ENCODE results near the gene LYST. TPM values are rescaled to one million over a fixed set of nuclear protein-coding genes. Genes with fewer than 3 reads are reported as not detected.
A peak's percentile ranks its signal among the peaks of the same experiment; 100 is the strongest.
"Not testable (repeated sequence)": the region's sequence is repeated elsewhere in the genome, so short reads cannot be mapped to it uniquely, and the experiment has no call there.

Gene LYST
- total RNA-seq, 4 donors from 2014 or later, result 12.3 to 36.6 (median 21.0) TPM

DNA sequence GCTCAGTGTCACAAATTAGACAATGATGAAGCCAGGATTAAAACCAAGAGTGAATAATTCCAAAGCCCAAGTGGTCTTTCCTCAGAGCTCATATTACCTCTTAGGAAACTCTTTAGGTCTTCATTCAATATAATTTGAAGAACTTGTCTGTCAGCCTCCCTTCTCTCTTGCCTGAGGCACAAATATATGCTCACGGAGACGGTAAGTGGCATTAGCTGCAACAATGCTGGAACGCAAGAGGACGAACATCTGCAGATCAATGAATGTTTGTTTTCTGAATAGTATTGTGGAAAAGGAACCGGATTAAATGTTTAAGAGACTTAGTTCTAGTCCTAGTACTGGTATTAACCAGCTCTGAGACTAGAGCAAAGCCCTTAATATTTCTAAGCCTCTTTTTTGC lies 39.7 kb upstream of the LYST start:
- H3K9me3 ChIP-seq, result no peaks in the 10 kb centered on the region

DNA sequence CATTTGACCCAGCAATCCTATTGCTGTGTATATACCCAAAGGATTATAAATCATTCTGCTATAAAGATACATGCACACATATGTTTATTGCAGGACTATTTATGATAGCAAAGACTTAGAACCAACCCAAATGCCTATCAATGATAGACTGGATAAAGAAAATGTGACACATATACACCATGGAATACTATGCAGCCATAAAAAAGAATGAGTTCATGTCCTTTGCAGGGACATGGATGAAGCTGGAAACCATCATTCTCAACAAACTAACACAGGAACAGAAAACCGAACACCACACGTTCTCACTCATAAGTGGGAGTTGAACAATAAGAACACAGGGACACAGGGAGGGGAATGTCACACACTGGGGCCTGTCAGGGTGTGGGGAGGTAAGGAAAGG lies 37.1 kb upstream of the LYST start:
- peaks cover 0 to 43% (median 15%) of the 10 kb centered on the region in 3 donors for H3K4me1 ChIP-seq
- intact Hi-C loops (cut with DNase I); H3K36me3 ChIP-seq; H3K9me3 ChIP-seq; H3K27ac ChIP-seq; DNase-seq; H3K27me3 ChIP-seq; H3K4me3 ChIP-seq: not testable (repeated sequence)
- WGBS, 2 donors, result 85 to 94% methylated on average over 2 of the region's 2 CpGs

More for the DNA sequence above, 39.7 kb upstream of the LYST start:
- WGBS, 2 donors, result 38 to 51% methylated on average over 5 of the region's 5 CpGs
- Histone ChIP-seq H3K4me1 (peaks cover 15 to 66% (median 36%) of the 10 kb centered on the region in 3 donors), H3K27me3 (no peaks in the 10 kb centered on the region), H3K27ac (peak overlapping the region in 1 of 4 donors; percentile 2), H3K36me3 (no peaks in the 10 kb centered on the region), H3K4me3 (no peak overlapping the region)
- DNase-seq, result no peak
- TF ChIP-seq, protein P1, sequence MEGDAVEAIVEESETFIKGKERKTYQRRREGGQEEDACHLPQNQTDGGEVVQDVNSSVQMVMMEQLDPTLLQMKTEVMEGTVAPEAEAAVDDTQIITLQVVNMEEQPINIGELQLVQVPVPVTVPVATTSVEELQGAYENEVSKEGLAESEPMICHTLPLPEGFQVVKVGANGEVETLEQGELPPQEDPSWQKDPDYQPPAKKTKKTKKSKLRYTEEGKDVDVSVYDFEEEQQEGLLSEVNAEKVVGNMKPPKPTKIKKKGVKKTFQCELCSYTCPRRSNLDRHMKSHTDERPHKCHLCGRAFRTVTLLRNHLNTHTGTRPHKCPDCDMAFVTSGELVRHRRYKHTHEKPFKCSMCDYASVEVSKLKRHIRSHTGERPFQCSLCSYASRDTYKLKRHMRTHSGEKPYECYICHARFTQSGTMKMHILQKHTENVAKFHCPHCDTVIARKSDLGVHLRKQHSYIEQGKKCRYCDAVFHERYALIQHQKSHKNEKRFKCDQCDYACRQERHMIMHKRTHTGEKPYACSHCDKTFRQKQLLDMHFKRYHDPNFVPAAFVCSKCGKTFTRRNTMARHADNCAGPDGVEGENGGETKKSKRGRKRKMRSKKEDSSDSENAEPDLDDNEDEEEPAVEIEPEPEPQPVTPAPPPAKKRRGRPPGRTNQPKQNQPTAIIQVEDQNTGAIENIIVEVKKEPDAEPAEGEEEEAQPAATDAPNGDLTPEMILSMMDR (IDR thresholded peaks at IDR 0.05), result no peak
- TF ChIP-seq POLR2A (IDR thresholded peaks at IDR 0.05), result no peak
- intact Hi-C loops (cut with DNase I), result no loop called here

DNA sequence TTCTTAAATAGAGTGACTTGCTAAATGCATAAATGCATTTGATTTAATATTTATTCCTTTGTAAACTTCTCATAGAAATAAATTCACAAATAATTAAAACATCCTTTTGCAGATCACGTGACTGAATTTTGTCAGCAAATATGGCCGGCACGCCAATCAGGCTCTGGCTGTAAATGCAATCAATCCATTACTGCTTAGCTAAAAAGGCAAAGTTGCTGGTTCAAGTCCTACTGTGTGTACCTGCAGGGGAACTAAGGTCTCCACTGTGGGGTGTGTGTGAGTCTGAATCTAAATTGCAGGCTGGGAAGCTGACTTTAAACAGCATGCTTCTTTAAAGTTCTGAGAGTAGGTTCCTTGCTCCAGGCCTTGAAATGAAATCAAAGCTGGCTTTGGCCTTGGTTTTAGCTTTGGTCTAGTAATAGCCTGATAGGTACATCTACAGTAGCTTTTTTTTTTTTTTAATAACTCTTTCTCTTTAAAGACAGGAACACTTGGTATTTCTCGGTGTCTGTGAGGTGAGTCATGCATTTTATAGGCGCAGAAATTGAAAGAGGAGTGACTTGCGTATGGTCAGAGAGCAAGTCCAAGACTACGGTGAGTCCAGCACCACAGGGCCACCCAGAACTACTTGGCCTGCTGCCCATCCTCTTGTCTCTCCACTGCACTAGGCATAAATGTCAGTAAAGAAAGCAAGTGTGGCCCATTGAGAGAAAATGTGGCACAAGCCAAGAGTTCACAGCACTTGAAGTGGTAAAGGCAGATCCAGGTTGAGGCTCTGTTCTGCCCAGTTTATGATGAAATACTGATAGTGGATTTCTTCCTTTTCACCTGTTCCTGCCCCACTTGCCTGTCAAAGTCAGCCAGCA lies 36.2 kb upstream of the LYST start:
- 40 to 44% methylated on average over 7 of the region's 7 CpGs for WGBS, 2 donors
- no peaks in the 10 kb centered on the region for H3K9me3 ChIP-seq

DNA sequence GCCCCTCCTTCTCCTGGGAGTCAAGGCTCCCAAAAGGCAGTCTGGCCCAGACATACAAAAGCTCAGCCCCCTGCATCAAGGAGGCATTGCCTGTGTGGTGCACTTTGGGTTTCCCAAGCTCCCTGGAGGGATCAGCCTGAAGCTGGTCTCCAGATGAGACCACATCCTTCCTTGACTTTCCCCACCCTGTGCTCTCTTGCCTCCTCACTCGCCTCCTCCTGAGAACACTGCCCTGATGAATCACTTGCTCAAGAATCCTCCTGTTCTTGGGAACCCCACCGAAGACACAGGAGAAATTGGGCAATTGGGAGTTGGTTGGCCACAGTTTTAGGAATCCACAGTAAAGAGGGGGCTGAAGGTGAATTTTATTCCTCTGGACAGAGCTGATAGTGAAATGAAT lies 34.8 kb upstream of the LYST start:
- Histone ChIP-seq H3K27me3 (no peaks in the 10 kb centered on the region), H3K36me3 (no peaks in the 10 kb centered on the region), H3K9me3 (no peaks in the 10 kb centered on the region), H3K27ac (no peak overlapping the region), H3K4me3 (no peak overlapping the region), H3K4me1 (peaks cover 0 to 20% (median 5%) of the 10 kb centered on the region in 3 donors)
- intact Hi-C loops (cut with DNase I), result no loop called here
- DNase-seq, result no peak
- TF ChIP-seq POLR2A (IDR thresholded peaks at IDR 0.05), result no peak
- TF ChIP-seq, protein P1 (IDR thresholded peaks at IDR 0.05), result no peak
- 66 to 100% methylated on average over 1 to 2 of the region's 2 CpGs for WGBS, 2 donors

More for the DNA sequence above, 36.2 kb upstream of the LYST start:
- Histone ChIP-seq H3K4me1 (peaks cover 0 to 34% (median 9%) of the 10 kb centered on the region in 3 donors), H3K27me3 (no peaks in the 10 kb centered on the region), H3K4me3 (no peak overlapping the region), H3K36me3 (no peaks in the 10 kb centered on the region), H3K27ac (peak overlapping the region in 2 of 4 donors; percentile 17 to 43)
- intact Hi-C loops (cut with DNase I), result no loop called here
- no peak for DNase-seq
- no peak for TF ChIP-seq POLR2A (IDR thresholded peaks at IDR 0.05)
- TF ChIP-seq, protein P1 (IDR thresholded peaks at IDR 0.05), result no peak

DNA sequence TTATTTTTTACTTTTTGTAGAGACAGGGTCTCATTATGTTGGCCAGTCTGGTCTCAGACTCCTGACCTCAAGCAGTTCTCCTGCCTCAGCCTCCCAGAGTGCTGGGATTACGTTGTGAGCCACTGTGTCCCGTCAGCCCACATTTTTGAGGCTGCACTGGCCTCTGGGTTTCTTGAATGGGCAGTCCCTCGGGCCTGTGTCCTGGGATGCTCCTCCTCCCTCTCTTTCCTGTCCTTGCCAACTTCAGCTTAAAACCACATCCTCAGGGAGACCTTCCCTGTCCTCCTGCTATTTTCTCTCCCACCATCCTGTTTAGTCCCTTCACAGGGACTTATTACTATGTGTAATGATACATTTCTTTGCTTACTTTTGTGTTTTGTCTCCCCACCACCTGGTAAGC lies 31.4 kb upstream of the LYST start:
- TF ChIP-seq, protein P1 (IDR thresholded peaks at IDR 0.05), result no peak
- TF ChIP-seq POLR2A (IDR thresholded peaks at IDR 0.05), result no peak
- no peaks in the 10 kb centered on the region for H3K36me3 ChIP-seq
- H3K27me3 ChIP-seq, result no peaks in the 10 kb centered on the region
- intact Hi-C loops (cut with DNase I), result no loop called here
- WGBS, 2 donors, result 75 to 88% methylated on average over 3 of the region's 3 CpGs
- H3K27ac ChIP-seq, result no peak overlapping the region
- no peaks in the 10 kb centered on the region for H3K9me3 ChIP-seq
- H3K4me3 ChIP-seq, result no peak overlapping the region
- peaks cover 0 to 9% (median under 1%) of the 10 kb centered on the region in 3 donors for H3K4me1 ChIP-seq
- DNase-seq, result no peak
